AG08395 (cell line): Measurements from ENCODE around the gene MTRFR.
"Not testable (repeated sequence)": the region's sequence is repeated elsewhere in the genome, so short reads cannot be mapped to it uniquely, and the experiment has no call there.

Source experiments
- DNase-seq: peaks from one replicate; pipeline ENCODE4 v3.0.0; 2012; ENCODE audit warnings: mixed read lengths, low spot score

The MTRFR gene

DNA sequence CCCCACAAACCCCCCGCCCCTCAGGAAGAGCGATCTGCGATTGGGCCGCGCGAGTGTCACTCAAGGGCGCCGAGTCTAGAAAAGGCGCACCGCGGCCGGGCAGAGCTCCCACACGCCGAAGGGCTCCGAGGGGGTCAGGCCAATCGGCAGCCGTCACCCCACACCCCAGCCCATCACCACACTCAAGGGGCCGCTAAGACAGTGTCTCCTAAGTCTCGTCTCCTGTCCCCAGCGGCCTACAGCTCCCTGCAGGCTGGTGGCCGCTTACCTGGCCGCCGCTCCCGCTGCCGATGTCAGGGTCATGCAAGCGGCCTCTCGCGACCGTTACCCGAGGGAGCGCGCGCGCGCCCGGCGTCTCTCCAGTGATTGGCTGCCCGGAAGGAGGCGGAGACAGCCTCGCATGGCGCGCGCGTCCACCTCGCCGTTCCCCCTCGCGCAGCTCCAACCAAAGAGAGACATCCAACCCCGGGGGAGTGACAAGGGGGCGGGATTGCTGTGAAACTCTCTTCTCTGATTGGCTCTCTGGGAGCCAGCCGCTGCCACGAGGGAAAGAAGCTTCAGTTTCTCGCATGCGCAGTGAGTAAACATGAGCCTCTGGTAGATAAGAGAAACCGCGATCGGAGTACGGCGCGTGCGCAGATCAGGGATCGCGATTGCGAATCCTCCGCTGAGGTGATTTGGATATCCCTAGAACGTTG lies at the start of gene MTRFR, which contains the start of gene MPHOSPH9:
Gene MTRFR, plus strand, starts transcription at position 630 of the 698 bp plus-strand sequence. CDS start 20,239 bp downstream, outside the sequence.
Gene MPHOSPH9, minus strand, starts transcription at position 335 of the 698 bp plus-strand sequence. CDS start 2,777 bp downstream, outside the sequence.
- DNase-seq = peak; percentile 99

DNA sequence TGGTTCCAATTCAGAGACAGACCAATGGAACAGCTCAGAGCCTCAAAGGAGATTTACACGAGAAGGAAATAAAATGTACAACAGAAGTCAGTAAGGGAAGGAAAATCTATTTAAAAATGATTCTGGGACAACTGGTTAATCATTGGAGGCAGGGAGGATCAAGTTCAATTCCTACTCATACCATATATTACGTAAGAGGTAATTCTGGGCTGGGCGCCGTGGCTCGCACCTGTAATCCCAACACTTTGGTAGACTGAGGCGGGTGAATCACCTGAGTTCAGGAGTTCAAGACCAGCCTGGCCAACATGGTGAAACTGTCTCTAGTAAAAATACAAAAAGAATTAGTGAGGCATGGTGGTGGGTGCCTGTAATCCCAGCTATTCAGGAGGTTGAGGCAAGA lies 45.6 kb upstream of the MTRFR start:
- DNase-seq = no peak

DNA sequence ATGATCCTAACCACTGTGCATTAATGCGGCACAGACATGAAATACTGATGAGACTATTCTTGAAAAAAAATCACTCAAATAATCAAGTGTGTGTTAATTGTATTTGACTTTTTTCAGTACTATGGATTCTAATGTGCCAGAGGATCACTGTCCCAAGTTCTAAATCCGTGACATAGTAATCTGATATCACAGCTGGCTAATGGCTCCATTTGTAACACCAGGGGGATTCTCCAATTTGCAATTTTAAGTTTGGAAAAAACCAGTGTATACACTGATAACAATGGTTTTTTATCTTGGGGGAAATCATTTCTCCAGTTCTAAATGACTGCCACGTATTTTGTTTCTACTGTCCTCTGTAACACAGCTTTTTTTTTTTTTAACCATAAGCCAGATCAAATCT lies 33.3 kb upstream of the MTRFR start:
- DNase-seq = no peak

- no peak for DNase-seq
Measured at GRCh38 chr12:123200414-123200813, 32.8 kb upstream of the MTRFR start.

- DNase-seq = not testable (repeated sequence)
Measured at GRCh38 chr12:123206794-123207193, 26.4 kb upstream of the MTRFR start.

GRCh38 chr12:123207815-123208214 lies 25.4 kb upstream of the MTRFR start:
- not testable (repeated sequence) for DNase-seq

GRCh38 chr12:123223241-123223668 lies 10.0 kb upstream of the MTRFR start:
- no peak for DNase-seq

DNA sequence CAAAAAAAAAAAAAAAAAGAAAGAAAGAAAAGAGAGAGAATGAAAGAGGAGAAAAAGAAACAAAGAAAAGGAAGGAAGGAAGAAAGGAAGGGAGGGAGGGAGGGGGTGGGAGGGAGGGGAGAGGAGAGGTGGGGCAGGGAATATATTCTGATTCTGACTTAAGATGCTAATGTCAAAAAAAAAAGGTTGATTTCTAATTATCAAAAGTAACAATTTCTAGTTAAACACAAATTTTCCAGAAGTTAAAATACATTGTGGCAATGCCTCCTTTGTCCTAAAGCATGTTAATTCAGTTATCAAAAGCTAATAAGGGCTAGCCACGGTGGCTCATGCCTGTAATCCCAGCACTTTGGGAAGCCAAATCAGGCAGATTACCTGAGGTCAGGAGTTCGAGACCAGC lies 7.8 kb upstream of the MTRFR start:
- DNase-seq = no peak

DNA sequence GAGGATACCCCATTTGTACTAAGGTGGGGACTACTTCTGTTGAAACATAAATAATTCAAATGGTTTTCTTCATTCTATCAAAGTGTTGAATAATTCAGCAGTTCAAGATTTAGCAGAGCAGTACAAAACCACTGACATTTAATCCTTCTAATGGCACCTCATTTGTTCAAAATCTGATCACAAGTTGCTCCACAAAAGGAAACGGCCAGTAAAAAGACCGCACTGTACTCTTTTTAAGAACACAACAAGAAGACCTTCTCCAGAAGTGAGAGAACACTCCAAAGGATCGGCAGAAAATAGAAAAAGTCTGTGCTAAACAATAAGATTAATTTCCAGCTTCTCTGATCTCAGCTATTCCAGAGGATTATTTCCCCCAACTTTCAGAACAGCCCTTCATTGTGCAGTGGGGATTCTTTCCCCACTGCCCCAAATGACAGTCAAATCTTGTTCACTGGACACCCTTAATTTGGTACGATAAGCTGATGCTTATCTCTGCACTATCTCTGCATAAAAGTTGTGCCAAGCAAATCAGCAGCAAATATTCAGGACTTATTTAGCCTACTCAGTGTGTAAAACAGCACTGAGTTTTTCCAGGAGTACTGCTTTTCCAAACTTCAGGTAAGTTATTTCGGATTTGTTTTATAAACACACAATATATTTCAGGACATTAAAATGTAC lies 5.5 kb upstream of the MTRFR start:
- DNase-seq = no peak

GRCh38 chr12:123229051-123229450 lies 4.2 kb upstream of the MTRFR start:
- no peak for DNase-seq

GRCh38 chr12:123231931-123232330 lies 1.3 kb upstream of the MTRFR start:
- no peak for DNase-seq

- DNase-seq = no peak
Measured at GRCh38 chr12:123232472-123232806, 797 bp upstream of the MTRFR start.

DNA sequence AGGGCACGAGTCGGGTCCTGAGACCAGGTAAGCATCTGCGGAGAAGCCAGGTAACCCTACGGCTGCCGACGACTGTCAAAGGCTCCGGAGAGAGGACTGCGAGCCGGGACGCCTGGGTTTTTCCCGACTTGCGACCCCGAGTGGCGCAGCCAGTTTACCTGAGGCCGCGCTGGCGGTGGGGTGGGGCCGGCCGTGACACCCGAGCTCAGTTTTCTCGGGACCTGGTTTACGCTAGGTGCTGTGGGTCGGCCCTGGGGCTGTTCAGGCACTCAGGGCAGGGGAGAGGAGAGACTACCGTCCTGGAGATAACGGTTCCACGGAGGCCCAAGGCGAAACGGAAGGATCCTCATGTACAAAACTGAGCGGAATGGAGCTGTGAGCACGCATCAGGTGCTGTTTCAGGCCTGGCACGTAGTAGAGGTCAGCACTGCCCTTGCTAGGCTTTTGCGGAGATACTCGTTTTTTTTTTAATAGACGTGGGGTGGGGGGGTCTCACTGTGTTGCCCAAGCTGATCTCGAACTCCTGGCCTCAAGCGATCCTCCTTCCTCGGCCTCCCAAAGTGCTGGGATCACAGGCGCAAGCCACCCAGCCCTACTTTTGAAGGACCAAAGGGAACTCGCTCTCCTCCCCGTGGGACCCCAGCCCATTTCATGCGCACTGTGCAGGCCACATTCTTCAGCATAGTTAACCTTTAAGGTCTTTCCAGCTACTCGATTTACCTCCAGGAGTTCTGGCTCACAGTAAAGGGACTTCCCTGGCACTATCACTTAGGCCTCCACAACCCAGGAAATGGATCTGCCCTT lies 471 bp downstream of the MTRFR start:
- no peak for DNase-seq

GRCh38 chr12:123237646-123238329 lies 4.6 kb downstream of the MTRFR start:
- DNase-seq = peak; percentile 58

- DNase-seq = no peak
Measured at GRCh38 chr12:123238330-123238682, 5.1 kb downstream of the MTRFR start.

- no peak for DNase-seq
Measured at GRCh38 chr12:123238961-123239360, 5.7 kb downstream of the MTRFR start.

DNA sequence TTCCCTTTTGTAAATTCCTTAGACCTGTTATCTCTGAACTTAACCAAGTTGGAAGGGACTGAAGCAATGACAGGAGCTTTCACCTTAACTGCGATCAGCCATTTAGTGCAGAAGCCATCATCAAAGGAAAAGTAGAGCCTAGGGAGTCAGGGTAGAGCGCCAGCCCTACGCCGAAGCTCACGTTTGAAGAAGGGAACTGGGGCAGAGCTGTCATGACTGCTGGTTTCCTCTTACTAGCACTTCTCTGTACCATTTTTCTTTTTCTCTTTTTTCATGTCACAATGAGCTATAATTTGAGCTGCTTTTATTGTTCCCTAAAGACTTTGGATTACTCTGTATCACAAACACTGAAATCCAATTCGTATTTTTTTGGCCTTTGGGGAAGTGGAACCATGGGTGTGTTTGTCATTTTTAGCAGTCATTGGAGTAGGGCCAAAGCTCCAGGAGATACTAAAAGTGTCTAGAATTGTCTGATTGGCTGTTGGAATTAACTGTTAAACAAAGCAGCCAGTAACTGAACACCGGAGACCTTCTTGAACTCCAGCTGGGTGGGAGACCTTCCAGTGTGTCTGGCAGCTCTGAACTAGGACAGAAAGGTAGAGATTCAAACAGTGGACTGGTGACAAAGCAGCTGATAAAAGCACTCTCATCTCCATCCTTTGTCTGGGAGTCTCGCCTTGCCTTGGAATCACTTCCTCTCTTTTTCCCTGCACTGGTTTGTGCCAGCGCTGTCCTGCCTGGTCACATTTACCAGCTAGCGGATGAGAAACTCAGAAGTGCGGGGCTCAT lies 9.1 kb downstream of the MTRFR start:
- DNase-seq = no peak

- DNase-seq = no peak
Measured at GRCh38 chr12:123243671-123244262, 10.5 kb downstream of the MTRFR start.

GRCh38 chr12:123245678-123246077 lies 12.4 kb downstream of the MTRFR start:
- no peak for DNase-seq

GRCh38 chr12:123248129-123248528 lies 14.9 kb downstream of the MTRFR start:
- not testable (repeated sequence) for DNase-seq
